ENCODE measurements around the gene COL6A2.
A peak's percentile ranks its signal among the peaks of the same experiment; 100 is the strongest.

Gene COL6A2

DNA sequence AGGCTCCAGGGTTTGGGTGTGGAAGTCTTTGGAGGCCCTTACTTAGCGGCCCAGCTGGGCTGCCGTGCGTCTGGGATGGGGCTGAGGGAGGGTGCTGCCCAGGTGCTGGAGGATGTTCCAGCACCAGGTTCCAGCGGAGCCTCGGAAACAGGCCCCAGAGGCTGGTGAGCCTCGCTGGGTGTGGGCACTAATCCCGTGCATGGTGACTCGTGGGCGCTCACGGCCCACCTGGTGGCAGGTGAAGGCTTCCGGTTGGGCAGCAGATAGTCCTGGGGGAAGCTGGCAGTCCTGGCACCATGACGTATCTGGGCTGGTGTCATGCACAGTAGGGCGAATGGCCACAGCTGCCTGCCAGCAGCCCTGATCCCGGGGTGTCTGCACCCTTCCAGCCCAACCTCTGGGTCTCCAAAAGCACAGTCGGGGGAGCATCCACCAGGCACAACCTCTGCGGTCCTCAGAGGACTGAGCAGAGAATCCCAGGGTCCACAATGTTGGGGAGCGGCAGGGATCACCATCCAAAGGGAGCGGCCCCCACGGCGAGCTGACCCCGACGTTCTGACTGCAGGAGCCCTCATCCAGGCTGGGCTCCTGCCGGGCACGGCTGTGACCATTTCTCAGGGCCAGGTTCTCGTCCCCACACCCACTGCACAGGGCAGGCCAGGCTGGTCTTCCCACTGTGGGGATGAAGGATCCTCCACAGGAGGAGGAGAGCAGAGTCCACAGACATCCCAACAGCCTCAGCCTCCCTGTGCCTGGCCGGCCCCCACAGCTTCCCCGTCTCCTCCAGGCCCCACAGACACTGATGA, 32.1 kb downstream of the COL6A2 start:
- H3K18ac ChIP-seq (ENCODE audit: low read depth in 1 of 2, low read length in 2 of 2) = peak overlapping the region in 1 of 2 experiments; percentile 31
- H2AFZ ChIP-seq (ENCODE audit: low read depth, low read length) = no peak overlapping the region
- H3K9me3 ChIP-seq (ENCODE audit: control insufficient read depth, low read length) = peaks cover 3% of the 10 kb centered on the region
- peaks cover 9% of the 10 kb centered on the region for H3K4me1 ChIP-seq (ENCODE audit: control insufficient read depth, insufficient read depth, low read depth, low read length)
- H3K79me1 ChIP-seq (replicated peaks; ENCODE audit: low read length, poor library complexity, severe bottlenecking) = peaks cover 3% of the 10 kb centered on the region
- H2BK5ac ChIP-seq (ENCODE audit: low read depth, low read length, poor library complexity, severe bottlenecking) = no peak overlapping the region
- no peak overlapping the region for H2BK120ac ChIP-seq (ENCODE audit: low read depth, low read length)
- WGBS = 98% methylated on average over 25 of the region's 27 CpGs
- H3K27me3 ChIP-seq (ENCODE audit: control insufficient read depth in 1 of 2, insufficient read depth in 1 of 2, low read length in 2 of 2) = no peaks in the 10 kb centered on the region
- peak overlapping the region in 1 of 2 experiments; percentile 18 for H3K4ac ChIP-seq (ENCODE audit: low read depth in 1 of 2, low read length in 2 of 2)
- H3K36me3 ChIP-seq (ENCODE audit: control insufficient read depth in 1 of 2, insufficient read depth in 2 of 2, low read depth in 1 of 2, low read length in 2 of 2) = peaks cover 72 to 74% of the 10 kb centered on the region in 2 experiments
- peak; percentile 15 for DNase-seq
- peak overlapping the region in 1 of 2 experiments; percentile 19 for H2BK12ac ChIP-seq (ENCODE audit: low read length in 2 of 2)
- H4K91ac ChIP-seq (ENCODE audit: low read length) = peak overlapping the region; percentile 34
- H3K4me2 ChIP-seq (ENCODE audit: low read length, poor library complexity, severe bottlenecking) = no peak overlapping the region
- H3K4me3 ChIP-seq (ENCODE audit: insufficient read depth in 1 of 2, low read depth in 1 of 2, low read length in 2 of 2) = no peak overlapping the region
- no peak overlapping the region for H3K14ac ChIP-seq (ENCODE audit: low read length in 2 of 2)
- H3K9ac ChIP-seq (ENCODE audit: low read length) = no peak overlapping the region
- no peak overlapping the region for H2AK5ac ChIP-seq (ENCODE audit: low read length, severe bottlenecking)
- H3K27ac ChIP-seq (ENCODE audit: low read length, poor library complexity, severe bottlenecking) = no peak overlapping the region
- H4K8ac ChIP-seq (ENCODE audit: low read length) = peak overlapping the region; percentile 50
- no peak overlapping the region for H2BK15ac ChIP-seq (ENCODE audit: low read depth, poor library complexity, severe bottlenecking)
- no peak overlapping the region for H3K23ac ChIP-seq (ENCODE audit: low read length in 2 of 2)

DNA sequence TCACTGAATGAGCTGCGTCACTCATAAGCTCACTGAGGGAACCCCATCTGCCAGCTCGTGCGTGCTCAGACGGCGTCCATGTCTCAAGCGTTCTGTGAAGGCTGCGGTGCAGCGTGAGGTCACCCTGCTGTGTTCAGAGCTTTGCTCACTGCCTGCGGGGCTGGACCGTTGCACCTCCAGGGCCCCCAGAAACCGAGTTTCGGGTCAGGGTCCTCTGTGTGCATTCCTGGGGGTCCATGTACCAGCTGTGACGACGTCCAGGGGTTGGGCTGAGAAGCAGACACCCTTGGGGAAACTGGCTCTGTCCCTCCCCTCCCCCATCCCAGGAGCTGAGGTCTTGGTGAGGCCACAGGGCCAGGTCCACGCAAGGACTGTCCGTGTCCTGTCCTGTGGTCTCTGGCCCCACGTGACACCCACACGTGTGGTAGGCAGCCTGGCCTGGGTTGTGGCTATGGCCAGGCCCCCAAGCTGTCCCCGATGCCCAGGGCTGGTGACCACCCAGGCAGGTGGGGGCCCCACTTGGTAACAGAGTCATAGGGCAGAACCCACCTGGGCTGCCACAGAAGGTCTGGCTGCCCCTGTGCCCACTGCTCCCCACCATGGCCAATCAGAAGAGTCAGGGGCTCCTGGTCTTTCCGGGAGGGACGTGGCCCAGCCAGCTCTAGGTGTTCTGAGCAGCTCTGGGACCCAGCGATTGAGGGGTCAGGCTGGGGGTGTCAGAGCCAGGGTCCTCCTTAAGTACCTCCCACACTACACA, 33.1 kb downstream of the COL6A2 start:
- no peak overlapping the region for H4K8ac ChIP-seq (ENCODE audit: low read length)
- 90% methylated on average over 22 of the region's 22 CpGs for WGBS
- H3K4ac ChIP-seq (ENCODE audit: low read depth in 1 of 2, low read length in 2 of 2) = no peak overlapping the region
- H4K91ac ChIP-seq (ENCODE audit: low read length) = peak overlapping the region; percentile 25
- no peak overlapping the region for H3K23ac ChIP-seq (ENCODE audit: low read length in 2 of 2)
- H3K79me1 ChIP-seq (replicated peaks; ENCODE audit: low read length, poor library complexity, severe bottlenecking) = peaks cover 2% of the 10 kb centered on the region
- H3K27me3 ChIP-seq (ENCODE audit: control insufficient read depth in 1 of 2, insufficient read depth in 1 of 2, low read length in 2 of 2) = no peaks in the 10 kb centered on the region
- no peak overlapping the region for H3K9ac ChIP-seq (ENCODE audit: low read length)
- H2BK5ac ChIP-seq (ENCODE audit: low read depth, low read length, poor library complexity, severe bottlenecking) = no peak overlapping the region
- no peak overlapping the region for H3K27ac ChIP-seq (ENCODE audit: low read length, poor library complexity, severe bottlenecking)
- H3K14ac ChIP-seq (ENCODE audit: low read length in 2 of 2) = no peak overlapping the region
- peak overlapping the region in 1 of 2 experiments; percentile 9 for H3K18ac ChIP-seq (ENCODE audit: low read depth in 1 of 2, low read length in 2 of 2)
- H2AK5ac ChIP-seq (ENCODE audit: low read length, severe bottlenecking) = no peak overlapping the region
- no peak overlapping the region for H3K4me3 ChIP-seq (ENCODE audit: insufficient read depth in 1 of 2, low read depth in 1 of 2, low read length in 2 of 2)
- H3K36me3 ChIP-seq (ENCODE audit: control insufficient read depth in 1 of 2, insufficient read depth in 2 of 2, low read depth in 1 of 2, low read length in 2 of 2) = peaks cover 63 to 64% of the 10 kb centered on the region in 2 experiments
- no peak overlapping the region for H2BK120ac ChIP-seq (ENCODE audit: low read depth, low read length)
- H3K4me1 ChIP-seq (ENCODE audit: control insufficient read depth, insufficient read depth, low read depth, low read length) = peaks cover 11% of the 10 kb centered on the region
- H3K9me3 ChIP-seq (ENCODE audit: control insufficient read depth, low read length) = peaks cover 3% of the 10 kb centered on the region
- H2BK12ac ChIP-seq (ENCODE audit: low read length in 2 of 2) = no peak overlapping the region
- no peak overlapping the region for H2AFZ ChIP-seq (ENCODE audit: low read depth, low read length)
- no peak overlapping the region for H3K4me2 ChIP-seq (ENCODE audit: low read length, poor library complexity, severe bottlenecking)
- DNase-seq = peak; percentile 25
- no peak overlapping the region for H2BK15ac ChIP-seq (ENCODE audit: low read depth, poor library complexity, severe bottlenecking)

DNA sequence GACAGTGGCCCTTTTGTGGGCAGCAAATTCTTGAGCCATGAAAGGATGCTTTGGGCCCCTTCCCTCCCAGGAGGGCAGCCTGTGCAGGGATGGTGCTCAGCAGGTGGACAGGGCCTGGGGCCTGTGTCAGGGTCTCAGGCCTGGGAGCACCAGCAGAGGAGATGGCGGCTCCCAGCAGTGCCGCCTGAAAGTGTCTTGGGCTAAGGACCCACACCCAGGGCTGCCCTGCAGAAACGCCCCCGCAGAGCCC, 33.6 kb downstream of the COL6A2 start:
- peaks cover 58 to 59% of the 10 kb centered on the region in 2 experiments for H3K36me3 ChIP-seq (ENCODE audit: control insufficient read depth in 1 of 2, insufficient read depth in 2 of 2, low read depth in 1 of 2, low read length in 2 of 2)
- DNase-seq = peak; percentile 21
- peaks cover 2% of the 10 kb centered on the region for H3K79me1 ChIP-seq (replicated peaks; ENCODE audit: low read length, poor library complexity, severe bottlenecking)
- H2AFZ ChIP-seq (ENCODE audit: low read depth, low read length) = no peak overlapping the region
- H3K23ac ChIP-seq (ENCODE audit: low read length in 2 of 2) = no peak overlapping the region
- no peak overlapping the region for H3K18ac ChIP-seq (ENCODE audit: low read depth in 1 of 2, low read length in 2 of 2)
- H2BK5ac ChIP-seq (ENCODE audit: low read depth, low read length, poor library complexity, severe bottlenecking) = no peak overlapping the region
- no peak overlapping the region for H3K14ac ChIP-seq (ENCODE audit: low read length in 2 of 2)
- H3K27me3 ChIP-seq (ENCODE audit: control insufficient read depth in 1 of 2, insufficient read depth in 1 of 2, low read length in 2 of 2) = peaks cover 0 to 3% of the 10 kb centered on the region in 2 experiments
- peaks cover 14% of the 10 kb centered on the region for H3K4me1 ChIP-seq (ENCODE audit: control insufficient read depth, insufficient read depth, low read depth, low read length)
- H3K9me3 ChIP-seq (ENCODE audit: control insufficient read depth, low read length) = peaks cover 3% of the 10 kb centered on the region
- no peak overlapping the region for H3K9ac ChIP-seq (ENCODE audit: low read length)
- no peak overlapping the region for H3K4me2 ChIP-seq (ENCODE audit: low read length, poor library complexity, severe bottlenecking)
- no peak overlapping the region for H2BK12ac ChIP-seq (ENCODE audit: low read length in 2 of 2)
- no peak overlapping the region for H4K91ac ChIP-seq (ENCODE audit: low read length)
- H4K8ac ChIP-seq (ENCODE audit: low read length) = no peak overlapping the region
- 98% methylated on average over 4 of the region's 4 CpGs for WGBS
- H3K27ac ChIP-seq (ENCODE audit: low read length, poor library complexity, severe bottlenecking) = no peak overlapping the region
- H2BK120ac ChIP-seq (ENCODE audit: low read depth, low read length) = no peak overlapping the region
- no peak overlapping the region for H2AK5ac ChIP-seq (ENCODE audit: low read length, severe bottlenecking)
- no peak overlapping the region for H2BK15ac ChIP-seq (ENCODE audit: low read depth, poor library complexity, severe bottlenecking)
- H3K4me3 ChIP-seq (ENCODE audit: insufficient read depth in 1 of 2, low read depth in 1 of 2, low read length in 2 of 2) = no peak overlapping the region
- no peak overlapping the region for H3K4ac ChIP-seq (ENCODE audit: low read depth in 1 of 2, low read length in 2 of 2)

All from mesenchymal stem cell (in vitro differentiated cells and primary cell).